HL-60 (cell line): ENCODE measurements around the gene GET3.

ENCODE experiments used
- GABPA ChIP-seq: IDR thresholded peaks from 2 replicates; pipeline ENCODE4 v1.6.1; 2012; ENCODE audit warnings: low read depth
- TF ChIP-seq, protein P1 (sequence below): IDR thresholded peaks from one replicate; pipeline ENCODE4 v1.5.1; 2011; ENCODE audit warnings: low read length, control low read depth, inconsistent platforms; ENCODE audit not compliant: insufficient read depth
- TF ChIP-seq, protein P2 (sequence below): IDR thresholded peaks from 2 replicates; pipeline ENCODE4 v1.6.1; 2012; ENCODE audit warnings: low read depth; ENCODE audit not compliant: insufficient replicate concordance

DNA sequence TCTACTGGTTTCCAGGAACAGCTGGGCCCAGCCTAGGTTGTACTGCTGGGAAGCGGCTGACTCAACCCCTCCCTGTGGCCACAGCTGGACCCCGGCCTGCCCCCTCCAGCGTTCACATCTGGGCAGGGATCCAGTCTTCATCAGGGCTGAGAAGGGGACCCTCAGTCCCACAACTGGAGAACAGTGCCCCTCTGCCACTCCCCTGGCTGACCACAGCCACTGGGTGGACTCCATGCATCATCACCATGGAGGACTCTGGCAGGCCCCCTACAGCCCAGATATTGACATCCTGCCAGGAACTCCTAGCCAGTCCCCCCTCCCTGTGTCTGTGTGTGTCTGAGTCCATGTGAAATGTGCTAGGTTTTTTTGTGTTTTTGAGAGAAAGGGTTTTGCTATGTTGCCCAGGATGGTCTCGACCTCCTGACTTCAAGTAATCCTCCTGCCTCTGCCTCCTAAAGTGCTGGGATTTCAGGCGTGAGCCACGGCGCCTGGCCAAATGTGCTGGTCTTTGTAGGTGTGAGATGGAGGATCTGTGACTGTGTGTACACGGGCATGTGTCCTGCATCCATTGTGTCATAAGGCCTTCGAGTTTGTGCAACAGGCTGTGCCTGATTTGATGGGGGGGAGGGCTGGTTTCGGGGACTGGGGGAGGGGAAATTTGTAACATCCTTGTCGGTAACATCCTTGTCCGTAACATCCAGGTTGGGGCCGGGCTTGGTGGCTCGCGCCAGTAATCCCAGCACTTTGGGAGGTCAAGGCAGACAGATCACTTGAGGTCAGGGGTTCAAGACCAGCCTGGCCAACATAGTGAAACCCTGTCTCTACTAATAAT lies 42.1 kb downstream of the GET3 start:
- TF ChIP-seq, protein P1, sequence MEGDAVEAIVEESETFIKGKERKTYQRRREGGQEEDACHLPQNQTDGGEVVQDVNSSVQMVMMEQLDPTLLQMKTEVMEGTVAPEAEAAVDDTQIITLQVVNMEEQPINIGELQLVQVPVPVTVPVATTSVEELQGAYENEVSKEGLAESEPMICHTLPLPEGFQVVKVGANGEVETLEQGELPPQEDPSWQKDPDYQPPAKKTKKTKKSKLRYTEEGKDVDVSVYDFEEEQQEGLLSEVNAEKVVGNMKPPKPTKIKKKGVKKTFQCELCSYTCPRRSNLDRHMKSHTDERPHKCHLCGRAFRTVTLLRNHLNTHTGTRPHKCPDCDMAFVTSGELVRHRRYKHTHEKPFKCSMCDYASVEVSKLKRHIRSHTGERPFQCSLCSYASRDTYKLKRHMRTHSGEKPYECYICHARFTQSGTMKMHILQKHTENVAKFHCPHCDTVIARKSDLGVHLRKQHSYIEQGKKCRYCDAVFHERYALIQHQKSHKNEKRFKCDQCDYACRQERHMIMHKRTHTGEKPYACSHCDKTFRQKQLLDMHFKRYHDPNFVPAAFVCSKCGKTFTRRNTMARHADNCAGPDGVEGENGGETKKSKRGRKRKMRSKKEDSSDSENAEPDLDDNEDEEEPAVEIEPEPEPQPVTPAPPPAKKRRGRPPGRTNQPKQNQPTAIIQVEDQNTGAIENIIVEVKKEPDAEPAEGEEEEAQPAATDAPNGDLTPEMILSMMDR = no peak
- TF ChIP-seq GABPA = no peak
- TF ChIP-seq, protein P2, sequence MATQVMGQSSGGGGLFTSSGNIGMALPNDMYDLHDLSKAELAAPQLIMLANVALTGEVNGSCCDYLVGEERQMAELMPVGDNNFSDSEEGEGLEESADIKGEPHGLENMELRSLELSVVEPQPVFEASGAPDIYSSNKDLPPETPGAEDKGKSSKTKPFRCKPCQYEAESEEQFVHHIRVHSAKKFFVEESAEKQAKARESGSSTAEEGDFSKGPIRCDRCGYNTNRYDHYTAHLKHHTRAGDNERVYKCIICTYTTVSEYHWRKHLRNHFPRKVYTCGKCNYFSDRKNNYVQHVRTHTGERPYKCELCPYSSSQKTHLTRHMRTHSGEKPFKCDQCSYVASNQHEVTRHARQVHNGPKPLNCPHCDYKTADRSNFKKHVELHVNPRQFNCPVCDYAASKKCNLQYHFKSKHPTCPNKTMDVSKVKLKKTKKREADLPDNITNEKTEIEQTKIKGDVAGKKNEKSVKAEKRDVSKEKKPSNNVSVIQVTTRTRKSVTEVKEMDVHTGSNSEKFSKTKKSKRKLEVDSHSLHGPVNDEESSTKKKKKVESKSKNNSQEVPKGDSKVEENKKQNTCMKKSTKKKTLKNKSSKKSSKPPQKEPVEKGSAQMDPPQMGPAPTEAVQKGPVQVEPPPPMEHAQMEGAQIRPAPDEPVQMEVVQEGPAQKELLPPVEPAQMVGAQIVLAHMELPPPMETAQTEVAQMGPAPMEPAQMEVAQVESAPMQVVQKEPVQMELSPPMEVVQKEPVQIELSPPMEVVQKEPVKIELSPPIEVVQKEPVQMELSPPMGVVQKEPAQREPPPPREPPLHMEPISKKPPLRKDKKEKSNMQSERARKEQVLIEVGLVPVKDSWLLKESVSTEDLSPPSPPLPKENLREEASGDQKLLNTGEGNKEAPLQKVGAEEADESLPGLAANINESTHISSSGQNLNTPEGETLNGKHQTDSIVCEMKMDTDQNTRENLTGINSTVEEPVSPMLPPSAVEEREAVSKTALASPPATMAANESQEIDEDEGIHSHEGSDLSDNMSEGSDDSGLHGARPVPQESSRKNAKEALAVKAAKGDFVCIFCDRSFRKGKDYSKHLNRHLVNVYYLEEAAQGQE = no peak
